HG03097 (cell line): ENCODE measurements around the gene SGK1.

Experiments
- ATAC-seq: cut with Tn5 transposase; IDR thresholded peaks from one replicate; pipeline ENCODE4 v1.9.1; 2021; ENCODE audit not compliant: unreplicated experiment, low FRiP score

Gene SGK1

DNA sequence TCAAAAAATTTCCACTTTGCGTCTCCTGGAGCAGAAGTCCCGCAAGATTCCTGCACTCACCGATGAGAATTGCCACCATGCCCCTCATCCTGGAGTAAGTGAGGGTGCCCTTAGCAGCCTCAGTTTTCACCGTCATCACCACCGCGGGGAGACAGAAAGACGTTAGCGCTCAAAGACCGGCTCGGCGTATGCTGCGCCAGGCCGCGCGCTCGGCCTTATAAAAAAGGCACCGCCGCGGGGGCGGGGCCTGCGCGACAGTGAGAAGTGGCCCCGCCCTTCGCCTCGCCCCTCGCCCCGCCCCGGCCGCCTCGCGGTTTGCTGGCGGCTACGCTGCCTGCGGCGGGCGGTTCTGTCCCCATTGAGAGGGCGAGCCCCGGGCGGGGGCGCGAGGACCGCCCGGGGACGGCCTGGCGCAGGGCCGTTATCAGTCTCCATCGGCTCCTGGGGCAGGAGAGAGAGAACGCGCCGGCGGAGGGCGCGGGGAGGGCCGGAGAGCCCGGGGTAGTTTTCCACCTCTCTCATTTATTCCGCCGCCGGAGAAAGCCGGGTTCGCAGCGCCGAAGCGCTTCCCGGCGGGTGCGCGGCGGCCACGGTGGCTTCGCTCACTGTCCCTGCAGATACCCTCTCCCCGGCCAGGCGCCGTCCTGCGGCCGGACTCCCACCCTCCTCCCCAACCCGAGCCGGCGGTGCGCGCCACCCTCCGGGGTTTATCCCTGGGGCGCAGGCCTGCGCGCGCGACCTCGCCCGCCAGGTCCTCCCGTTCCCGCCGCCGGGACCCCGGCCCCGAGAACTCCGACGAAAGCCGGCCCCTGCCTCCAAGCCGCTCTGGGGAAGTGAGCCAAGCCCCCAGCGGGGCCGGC, 143.0 kb downstream of the SGK1 start:
- ATAC-seq, result peak; percentile 77

DNA sequence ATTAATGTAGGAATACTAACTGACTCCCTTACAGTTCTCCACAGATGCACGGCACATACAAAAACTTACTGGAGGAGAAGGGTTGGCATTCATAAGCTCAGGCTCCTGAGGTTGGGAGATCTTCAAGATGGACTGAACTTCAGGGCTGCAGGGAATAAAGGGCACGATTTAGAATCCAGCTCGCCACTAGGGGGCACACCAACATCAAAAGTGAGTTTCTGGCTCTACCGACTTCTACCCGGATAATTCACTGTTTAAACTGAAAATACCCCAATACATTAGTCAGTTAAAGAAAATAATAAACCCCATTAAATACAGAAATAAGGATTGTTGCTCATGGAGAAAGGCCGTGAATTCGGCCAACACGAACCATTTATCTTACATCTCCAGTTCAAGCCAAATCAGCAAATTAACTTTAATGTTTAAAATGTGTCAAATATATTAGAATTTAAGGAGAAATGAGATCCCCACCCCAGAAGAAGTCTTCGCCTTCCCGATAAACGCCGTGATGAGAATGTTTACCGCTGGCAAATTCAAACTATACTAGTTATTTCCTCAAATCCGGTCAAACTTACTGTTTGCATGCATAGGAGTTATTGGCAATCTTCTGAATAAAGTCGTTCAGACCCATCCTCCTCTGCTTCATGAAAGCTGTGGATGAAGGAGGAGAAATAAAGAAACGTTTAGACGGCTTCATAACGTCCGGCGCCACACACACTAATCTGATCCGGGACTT, 143.8 kb downstream of the SGK1 start:
- ATAC-seq, result peak; percentile 24

DNA sequence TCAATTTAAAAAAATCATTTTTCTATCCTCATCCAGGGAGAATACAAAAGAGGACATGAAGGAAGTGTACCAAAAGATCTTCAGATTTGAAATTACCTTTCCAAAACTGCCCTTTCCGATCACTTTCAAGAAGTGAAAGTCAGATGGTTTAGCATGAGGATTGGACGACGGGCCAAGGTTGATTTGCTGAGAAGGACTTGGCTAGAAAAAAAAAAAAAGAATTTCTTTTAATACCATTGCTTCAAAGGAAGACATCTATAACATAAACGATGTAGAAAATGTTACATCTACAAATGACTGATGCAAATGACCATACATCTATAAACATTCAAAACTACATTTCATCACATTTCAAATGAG, 144.6 kb downstream of the SGK1 start:
- no peak for ATAC-seq

DNA sequence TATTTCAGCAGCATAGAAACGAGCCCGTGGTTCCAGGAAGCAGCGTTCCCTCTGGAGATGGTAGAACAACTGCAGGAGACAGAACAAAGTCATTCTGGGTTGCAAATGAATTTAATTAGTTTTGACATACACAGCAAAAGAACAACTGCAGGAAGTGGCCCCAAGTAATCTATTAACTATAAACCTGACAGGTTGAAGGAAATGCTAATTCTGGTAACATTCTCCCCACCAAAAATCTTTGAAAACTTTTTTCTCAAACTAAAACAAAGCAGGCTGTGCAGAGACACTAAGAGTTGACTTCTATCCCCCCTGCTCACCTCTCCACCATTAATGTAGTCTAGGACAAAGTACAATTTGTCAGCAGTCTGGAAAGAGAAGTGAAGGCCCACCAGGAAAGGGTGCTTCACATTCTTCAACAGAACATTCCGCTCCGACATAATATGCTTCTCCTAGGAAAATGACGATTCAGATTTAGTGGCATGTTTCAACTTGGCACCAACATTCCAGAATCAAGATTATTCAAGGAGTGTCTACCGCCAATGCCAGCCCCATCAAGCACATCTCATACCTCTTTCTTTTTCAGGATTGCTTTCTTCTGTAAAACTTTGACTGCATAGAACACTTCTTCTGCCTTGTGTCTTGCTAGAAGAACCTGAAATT, 145.1 kb downstream of the SGK1 start:
- ATAC-seq, result no peak

DNA sequence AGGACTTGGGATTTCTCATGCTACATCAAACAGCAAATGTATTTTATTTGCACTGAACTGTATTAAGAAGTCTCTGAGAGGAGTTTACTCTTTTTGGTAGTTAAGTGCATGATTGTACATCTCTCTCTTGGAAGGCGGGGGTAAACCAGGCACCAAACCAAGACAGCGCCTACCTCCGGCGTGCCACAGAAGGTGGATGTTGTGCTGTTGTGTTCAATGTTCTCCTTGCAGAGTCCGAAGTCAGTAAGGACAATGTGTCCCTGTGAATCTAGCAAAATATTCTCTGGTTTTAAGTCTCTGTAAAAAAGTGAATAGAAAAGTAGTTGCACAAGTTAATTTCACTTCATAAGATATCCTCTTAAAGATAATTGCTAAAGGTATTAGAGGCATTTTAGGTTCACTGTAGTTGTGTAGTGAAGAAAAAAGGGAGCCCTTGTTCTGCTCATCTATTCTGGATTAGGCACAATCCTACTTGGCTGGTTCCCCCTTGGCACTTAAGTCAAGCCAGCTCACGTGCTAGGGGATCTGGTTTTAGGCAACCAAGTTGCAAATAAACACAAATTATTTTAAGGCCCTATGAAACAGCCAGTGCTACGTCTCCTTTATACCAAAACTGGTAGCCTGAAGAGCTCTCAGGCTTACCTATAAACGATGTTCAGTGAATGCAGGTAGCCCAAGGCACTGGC, 145.7 kb downstream of the SGK1 start:
- ATAC-seq, result no peak

DNA sequence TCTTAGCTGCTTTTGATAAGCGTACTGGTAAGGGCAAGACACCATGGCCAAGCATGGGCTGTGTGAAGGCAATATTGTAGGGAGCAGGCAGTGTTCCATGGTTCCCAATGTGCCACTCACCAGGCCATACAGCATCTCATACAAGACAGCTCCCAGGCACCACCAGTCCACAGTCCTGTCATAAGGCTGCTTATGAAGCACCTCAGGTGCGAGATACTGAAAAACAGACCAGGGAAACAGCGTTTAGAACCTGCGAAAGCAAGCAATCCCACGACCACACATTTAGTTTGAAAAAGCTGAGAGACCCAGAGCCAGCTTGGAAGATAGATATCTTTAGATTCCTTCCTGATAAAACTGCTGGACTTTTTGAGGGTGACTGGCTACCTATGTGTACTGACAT, 146.4 kb downstream of the SGK1 start:
- ATAC-seq, result no peak

DNA sequence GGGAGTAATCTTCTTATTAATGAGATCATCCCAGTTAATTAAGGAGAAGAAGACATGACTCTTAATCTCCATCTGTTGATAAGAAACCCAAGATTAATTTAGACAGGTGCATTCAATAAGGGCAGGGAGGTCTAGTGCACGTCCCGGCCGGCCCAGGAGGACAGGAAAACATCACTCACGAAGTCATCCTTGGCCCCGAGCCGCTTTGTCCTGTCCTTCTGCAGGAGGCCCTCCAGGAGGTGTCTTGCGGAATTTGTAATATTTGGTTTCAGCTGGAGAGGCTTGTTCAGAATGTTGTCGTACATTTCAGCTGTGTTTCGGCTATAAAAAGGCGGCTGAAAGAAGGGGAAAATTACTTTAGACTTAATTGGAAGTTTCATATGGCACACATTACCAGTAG, 147.1 kb downstream of the SGK1 start:
- no peak for ATAC-seq

DNA sequence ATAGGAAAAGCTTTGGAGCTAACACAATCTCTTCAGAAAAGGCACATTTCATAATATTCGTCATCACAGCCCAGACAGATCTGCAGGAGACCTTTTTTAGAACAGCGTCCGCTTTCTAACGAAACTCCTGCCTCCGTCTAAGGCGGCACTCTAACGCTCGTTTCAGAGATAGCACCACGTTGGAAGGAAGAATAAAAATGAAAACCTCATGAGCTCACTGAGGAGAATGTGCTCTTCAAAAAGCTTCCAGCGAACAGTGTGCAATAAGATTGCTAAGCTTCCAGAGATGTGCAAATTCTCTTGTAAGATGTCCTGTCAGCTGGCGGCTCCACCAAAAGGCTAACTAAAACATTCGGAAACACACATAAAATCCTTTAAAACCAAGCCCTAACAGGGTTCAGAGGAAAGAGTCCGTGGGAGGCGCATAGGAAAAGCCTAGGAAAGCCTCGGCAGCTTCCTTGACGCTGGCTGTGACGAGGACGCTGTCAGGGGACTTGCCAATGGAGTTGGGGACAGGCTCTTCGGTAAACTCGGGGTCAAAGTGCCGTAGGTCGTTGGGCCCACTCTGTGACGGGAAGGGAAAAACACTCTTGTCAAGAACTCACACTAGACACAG, 147.9 kb downstream of the SGK1 start:
- no peak for ATAC-seq

DNA sequence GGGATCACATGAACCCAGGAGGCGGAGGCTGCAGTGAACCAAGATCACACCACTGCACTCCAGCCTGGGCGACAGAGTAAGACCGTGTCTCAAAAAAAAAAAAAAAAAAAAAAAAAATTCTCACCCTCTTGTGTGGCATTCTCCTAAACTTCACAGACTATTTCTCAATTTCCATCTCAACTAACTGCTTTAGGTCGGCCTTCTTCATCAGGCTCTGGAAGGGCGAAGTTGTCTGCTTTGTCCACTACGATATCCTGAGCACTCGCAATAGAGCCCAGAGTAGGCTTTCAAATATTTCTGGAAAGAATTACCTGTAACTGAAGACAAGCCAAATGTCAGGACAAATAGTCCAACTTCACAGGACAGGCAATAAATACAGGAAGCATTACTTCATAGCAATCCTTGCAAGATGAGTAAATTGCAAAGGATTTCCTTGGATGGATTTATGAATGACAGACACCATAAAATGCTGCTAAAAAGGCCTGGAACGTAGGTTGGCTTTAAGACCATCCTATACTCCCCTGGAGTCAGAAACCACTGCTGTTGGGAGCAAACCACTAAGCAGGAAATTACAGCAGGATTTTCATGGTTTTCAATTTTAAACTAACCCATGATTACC, 149.2 kb downstream of the SGK1 start:
- ATAC-seq, result no peak

DNA sequence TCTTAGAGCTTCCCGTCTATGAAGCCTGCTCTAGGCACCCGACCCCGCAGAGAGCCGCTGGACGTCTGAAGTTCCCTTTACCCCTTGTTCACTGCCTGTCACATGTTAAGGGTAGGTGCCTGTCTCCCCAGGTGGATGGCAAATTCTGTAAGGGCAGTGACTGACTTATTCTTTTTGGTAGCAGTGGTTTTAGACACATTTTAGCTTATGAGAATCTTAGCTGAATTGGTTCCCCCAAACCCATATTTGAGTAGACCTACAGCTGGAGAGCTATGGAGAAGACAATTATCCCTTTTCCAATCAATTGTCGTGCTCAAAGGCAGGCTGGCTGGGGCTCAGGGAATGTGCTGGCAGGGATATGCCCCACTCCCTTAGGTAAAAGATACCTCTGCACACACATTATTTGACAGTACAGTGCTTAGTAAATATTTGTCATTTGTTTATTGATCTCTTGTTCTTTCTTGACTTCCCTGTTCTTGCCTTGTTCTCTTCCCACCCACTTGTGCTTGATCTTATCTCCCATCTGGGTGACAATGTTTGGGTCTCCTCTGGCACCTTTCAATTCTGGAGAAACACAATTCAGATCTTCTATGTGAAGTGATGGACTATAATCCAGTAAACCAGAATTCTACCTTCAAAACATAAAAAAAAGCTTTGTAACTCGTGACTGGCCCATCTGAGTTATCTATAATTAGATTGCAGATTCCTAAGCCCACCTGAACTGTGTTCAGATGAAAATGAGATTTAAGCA, 151.2 kb downstream of the SGK1 start:
- no peak for ATAC-seq

DNA sequence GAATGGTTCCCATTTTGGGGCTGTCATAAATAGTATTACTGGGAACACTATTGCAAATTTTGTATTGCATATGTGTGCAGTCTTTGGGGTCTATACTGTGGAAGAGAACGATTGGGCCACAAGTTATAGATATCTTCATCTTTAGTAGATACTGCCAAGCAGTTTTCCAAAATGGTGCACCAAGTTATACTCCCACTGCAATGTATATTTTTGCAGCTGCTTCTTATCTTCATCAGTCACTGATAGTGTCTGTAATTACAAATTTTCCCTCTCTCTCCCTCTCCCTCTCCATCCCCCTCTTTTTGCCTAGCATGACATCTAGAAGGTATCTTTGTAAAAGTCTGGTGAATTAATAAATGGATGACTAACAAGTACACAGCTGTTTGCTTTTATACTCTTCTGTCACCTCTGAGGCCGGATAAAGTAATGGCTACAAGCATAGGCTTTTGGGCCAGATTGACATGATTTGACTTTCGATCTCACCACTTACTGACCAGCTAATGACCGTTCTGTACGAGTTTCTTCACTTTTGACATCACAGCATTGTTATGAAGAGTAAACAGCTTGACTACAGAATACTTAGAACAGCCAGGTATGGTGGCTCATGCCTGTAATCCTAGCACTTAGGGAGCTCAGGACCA, 152.2 kb downstream of the SGK1 start:
- no peak for ATAC-seq

DNA sequence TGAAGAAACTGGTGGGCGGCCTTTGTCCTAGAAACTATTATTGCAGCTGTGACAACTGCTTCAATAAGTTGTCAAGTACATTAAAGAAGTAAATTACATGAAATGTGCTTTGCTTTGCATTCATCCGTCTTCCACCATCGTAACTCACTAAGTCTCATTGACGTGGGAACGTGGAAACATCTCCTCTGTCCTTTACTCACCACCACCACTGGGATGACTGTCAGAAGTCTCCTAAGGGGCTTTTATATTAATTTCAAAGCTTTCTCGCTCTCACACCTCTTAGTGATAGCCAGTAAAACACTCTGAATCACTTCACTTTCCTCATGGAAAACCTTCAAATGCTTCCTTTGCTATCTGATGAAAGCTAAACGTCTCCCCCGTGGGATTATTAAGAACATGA, 153.6 kb downstream of the SGK1 start:
- ATAC-seq, result no peak

DNA sequence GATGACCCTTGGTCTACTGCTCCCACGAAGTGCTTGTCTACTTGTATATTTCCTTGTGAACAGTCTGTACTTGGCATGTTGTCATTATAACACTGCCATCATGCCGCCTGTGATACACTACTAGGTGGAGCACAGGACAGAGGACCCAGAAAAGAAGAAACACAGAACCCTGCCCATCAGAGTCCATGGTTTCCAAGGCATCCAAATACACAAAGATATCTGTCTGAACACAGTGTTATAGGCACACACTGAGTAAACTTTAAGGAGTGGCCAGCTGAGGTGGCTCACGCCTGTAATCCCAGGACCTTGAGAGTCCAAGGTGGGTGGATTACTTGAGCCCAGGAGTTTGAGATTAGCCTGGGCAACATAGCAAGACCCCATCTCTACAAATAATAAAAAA, 155.0 kb downstream of the SGK1 start:
- ATAC-seq, result no peak

DNA sequence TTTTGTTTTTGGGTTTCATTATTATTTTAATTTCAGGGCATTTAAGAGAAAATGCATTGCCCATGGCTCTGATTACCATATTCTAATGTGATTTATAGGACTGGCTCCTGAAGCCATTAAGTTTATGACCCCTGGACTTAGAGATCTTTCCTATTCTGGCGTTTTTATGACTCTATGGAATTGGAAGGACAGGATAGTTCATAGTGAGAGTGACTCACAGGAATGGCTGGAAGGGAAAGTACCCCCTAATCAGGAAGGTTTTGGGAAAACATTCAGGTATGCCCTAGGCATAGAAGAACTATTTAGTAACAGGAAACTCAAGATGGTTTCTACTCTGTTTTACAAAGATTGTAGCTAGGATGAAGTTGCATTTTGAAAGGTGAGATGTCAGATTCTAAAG, 156.9 kb downstream of the SGK1 start:
- no peak for ATAC-seq

DNA sequence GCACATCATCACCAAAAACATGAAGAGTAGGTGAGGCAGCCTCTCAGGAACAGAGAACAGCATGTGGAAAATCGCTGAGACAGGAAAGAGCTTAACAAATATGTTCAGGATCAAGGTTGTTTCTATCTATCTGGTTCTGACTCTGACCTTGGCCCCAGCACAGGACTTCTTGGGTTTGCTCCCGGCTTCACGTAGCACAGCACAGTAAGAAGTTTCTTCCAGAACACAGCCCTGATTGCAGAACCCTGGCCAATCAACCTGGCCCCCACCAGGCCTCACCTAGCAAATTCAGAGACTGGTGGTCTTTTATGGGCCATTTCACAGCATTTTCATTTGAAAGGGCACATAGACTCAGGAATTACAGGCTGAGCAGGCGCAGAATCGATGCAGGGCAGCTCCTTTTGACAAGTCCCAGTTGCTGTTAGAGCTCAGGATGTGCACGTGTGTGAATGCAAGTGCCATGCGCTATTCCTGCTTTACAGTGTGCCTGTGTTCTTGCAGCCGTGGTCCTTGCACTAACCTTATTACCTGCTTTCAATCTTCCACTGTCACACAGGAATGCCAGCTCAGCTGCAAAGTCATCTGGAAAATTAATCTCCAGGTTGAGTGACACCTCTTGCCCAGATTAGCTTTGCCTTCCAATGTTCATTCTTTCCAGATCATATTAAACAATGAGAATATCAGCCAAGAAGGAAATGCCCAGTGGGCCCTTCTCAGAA, 165.0 kb downstream of the SGK1 start:
- no peak for ATAC-seq

DNA sequence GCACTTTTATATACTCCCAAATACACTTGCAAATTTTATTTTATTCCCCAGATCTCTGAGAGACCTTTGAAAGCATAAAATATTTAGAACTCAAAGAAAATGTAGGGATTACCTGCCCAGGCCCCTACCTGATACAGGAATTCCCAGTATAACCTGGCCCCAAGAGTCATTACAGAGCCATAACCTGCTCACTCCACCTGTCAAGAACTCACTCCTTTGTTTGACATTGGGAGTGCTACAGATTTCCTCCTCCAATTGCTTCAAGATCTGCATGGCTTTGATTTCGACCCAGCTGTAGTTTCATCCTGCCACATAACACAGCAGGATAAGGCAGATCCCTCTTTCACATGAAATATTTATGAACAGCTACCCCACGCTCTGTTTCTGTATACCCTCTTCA, 169.3 kb downstream of the SGK1 start:
- no peak for ATAC-seq

DNA sequence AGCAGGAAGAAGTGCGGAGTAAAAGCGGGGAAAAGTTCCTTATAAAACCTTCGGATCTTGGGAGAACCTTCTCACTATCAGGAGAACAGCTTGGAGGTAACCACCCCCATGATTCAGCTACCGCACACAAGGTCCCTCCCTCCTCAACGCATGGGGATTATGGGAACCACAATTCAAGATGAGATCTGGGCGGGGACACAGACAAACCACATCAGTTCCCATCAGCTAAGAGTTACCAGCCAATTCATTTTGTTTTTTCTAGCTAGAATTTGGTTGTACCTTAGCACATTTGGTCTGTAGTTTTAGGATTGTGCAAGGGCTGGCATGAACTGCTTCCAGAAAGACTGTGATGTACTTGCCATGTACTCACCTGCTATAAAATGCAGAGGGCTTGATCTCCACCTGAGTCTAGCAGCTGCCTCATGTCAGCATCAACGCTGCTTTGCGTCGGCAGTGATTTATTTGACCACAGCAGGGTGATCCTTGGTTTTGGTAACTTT, 170.8 kb downstream of the SGK1 start:
- ATAC-seq, result no peak
